ENCODE measurements around the gene SEMA3C.
A peak's percentile ranks its signal among the peaks of the same experiment; 100 is the strongest.

Gene SEMA3C

DNA sequence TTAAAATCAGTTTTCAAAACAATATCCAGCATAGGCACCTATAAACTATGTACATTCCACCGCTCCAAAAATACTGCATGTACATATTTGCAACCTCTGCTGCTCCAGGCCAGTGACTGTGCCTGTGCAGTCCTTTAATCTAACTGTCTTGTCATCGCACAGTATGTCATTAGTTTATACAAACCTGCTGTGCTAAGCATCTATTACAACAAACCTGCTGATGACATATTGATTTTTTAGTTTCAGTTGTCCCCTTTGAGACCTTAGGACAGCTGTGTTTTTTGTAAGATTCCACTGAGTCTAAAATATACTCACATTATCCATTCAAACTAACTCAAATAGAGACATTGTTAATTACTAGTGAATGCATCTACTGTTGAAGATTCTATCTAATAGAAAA lies 33.1 kb downstream of the SEMA3C start:
- no peak for DNase-seq (ENCODE audit: low read depth)

DNA sequence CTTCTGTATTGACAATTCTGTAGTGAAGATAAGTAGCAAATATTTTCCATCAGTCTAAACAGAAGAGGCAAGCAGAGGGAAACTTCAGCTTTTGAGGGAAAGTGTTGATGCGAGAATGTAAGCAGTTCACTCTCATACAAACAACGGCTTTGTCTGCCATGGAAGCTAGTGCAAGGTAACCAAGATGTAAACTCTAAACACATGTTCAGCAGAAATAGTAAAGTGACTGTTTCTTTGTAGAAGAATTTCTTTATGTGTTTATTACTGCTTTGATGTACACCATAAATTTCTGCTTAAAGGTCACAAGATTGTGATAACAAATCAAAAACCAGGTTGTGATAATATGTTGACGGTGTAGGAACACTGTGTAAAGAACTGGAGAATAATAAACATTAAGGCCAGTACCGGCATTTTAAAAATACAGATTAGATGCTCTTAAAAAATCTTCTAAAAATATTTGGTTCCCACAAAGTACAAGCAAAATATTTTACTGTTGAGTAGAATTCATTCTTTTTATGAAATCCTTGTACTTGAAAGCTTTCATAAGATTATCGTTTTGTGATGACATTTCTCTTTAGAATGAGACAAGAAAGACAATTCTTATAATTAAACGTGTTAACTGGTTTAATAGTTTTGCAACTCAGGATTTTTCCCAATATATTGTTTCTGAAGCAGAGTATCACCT lies 34.2 kb downstream of the SEMA3C start:
- DNase-seq (ENCODE audit: low read depth), result no peak

DNA sequence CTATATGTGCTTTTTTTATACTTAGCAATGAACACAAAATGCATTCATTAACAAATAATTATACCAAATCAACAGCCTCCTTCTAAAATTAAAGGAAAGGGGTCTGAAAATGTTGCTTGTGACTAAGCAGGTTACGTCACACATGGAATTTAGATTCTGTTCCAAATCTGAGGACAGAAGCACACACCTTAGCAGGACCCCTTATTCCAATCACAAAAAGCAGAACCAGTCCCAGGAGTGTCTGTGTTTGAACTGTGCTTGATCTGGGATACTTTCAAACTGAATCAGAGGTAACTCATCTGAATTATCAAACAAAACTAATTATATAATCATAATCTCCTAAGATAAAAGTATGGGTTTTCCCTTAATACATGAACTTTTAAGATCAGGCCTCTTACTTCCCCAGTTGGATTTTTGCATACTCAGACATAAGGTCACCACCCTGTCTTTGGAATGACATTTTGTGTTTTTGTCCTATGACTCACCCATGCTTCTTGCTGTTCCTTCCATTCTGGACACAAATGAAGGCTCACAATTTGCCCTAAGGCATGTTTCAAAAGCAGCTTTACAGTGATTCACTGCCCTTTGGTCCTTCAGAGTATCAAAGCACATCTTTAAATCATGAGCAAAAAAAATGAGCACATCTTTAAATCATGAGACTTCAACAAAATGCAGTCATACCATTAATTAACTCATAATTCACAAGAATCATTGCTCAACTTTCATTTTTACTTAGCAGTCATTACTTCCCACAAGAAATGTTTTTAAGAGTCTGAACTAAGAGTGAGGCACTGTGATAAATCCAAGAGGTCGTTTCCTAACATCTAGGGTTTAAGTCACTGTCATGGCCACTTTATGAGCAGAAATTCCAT lies 35.5 kb downstream of the SEMA3C start:
- peak; percentile 97 for DNase-seq (ENCODE audit: low read depth)

DNA sequence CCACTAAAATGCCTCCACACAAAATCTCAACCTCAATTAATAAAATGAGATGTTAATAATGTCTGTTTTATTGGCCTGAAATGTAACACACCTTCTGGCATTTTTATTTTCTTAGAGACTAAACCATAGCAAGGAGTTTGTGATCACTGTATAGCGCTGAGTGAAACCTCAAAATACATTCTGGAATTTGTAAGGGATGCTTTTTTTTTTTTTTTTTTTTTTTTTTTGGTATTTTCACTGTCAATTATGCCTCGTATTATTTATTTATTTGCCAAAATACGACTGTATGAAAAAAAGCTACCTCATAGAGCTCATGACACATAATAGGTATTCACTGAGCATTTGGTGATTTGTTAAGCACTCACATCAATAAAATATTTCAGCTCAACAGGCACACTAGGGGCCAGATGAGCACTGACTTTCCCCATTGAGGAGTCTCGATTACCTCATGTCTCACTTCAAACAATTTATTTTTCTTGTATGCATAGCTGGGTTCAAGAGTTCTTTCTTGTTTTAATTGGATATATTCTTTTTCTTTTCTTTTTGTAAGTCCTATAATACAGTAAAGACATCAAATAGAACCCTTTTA lies 36.5 kb downstream of the SEMA3C start:
- no peak for DNase-seq (ENCODE audit: low read depth)

DNA sequence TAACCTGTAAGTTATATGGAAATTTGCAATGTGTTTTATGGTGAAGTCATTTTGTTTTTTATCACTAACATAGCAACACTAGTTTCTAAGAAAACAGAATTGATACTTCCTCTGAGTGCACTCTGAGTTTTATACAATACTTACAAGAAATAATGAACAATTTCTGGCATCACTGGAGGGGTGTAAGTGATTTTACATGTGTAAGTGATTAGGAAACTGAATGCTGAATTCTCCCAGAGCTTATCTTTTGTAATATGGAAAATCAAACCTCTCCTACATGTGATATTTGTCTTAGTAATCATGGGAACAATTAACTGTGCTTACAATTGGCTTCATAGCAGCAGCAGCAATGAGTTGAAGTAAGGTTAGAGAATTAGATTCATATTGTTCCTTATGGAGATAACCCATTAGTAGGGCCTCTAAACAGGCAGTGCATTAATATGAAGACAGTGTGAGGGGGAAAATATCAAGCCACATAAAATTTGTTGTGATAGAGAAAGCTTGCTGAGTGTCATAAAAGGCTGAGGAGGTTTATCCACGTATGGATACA lies 37.4 kb downstream of the SEMA3C start:
- peak; percentile 24 for DNase-seq (ENCODE audit: low read depth)

DNA sequence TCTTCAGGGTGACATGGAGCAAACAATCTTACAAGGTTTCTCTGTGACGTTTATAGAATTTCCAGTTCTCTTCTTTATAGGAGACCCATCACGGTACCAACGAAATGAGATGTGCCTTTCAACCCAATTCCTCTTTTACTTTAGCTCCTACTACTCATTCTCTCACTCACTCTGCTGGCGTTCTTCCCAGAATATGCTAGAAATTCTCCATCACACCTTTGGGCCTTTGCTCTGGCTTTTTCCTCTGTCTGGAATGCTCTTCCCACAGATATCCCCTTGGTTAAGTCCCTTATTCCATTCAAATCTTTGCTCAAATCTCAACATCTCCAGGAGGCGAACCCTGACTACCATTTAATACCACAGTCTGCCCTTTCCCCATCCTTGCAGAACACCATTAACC lies 39.0 kb downstream of the SEMA3C start:
- DNase-seq (ENCODE audit: low read depth), result no peak

DNA sequence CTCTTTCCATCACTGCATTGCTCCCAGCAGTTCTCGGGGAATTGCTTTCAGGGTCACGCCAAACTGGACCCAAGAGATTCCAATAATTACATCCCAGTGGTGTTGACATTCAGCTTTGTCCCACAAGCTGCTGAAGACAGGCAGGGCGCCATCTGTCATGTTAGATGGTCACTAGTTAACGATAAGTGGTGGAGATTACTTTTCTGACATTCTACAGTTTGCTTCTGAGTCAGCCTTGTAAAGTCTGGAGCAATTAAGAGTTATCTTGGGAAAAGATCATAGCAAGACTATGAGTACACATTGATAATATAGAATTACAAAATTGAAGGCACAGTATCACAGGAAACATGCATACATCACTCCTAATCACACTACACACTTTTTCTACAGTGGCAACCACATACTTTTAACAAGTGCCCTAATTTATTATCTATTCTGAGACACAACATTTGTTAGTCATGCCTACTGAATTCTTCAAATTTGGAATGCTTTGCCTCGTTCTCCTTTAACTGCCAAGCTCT lies 41.9 kb downstream of the SEMA3C start:
- DNase-seq (ENCODE audit: low read depth), result no peak

DNA sequence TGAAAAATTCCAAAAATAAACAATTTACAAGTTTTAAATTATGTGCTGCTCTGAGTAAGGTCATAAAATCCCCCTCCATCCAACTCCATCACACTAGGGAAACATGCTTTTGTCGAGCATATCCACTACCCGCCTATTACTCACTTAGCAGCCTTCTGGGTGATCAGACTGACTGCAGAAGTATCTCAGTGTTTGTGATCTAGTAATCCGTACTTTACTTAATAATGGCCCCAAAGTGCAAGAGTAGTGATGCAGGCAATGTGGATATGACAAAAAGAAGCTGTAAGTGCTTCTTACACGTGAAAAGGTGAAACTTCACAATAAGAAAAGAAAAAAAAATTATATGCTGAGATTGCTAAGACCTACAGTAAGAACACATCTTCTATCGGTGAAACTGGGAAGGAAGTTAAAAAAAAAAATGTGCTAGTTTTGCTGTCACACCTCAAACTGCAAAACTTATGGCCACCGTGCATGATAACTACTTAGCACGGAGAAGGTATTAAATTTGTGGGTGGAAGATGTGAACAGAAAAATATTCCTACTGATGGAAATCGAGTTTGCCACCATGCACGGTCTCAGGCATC lies 43.2 kb downstream of the SEMA3C start:
- no peak for DNase-seq (ENCODE audit: low read depth)

DNA sequence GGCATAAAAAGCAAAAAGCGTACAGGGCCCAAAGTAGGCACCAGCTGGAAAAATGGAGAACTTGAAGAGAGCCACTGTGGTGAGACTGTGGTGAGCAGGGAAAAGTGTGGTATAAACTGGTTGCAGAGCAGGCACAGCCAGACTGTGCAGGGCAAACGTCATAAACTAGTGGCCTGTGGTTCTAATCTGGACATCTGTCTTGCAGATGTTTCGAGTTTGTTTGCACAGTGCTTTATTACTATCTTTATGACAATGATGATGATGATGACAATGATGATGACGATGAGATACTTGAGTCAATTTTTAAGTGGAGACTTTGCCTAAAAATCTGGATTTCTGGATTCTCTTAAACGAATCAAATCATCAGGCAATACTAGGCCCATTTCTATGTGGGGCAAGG lies 45.7 kb downstream of the SEMA3C start:
- no peak for DNase-seq (ENCODE audit: low read depth)

DNA sequence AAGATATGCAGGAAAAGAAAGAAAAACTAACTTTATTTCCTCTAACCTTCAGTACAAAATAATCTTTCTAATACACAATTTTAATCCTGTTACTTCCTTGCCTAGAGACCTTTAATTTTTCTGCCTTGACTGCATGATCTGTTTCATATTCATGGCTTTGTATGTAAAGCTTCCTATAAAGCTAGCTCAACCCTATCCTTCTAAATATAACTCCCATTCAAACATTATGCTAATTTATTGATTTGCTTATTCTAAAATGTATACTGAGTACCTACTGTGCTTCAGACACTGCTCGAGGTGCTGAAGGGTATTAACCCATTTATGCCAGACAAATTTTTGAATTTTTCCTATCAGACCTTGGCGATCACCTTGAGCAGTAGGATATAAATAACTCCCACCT lies 47.6 kb downstream of the SEMA3C start:
- DNase-seq (ENCODE audit: low read depth), result no peak

DNA sequence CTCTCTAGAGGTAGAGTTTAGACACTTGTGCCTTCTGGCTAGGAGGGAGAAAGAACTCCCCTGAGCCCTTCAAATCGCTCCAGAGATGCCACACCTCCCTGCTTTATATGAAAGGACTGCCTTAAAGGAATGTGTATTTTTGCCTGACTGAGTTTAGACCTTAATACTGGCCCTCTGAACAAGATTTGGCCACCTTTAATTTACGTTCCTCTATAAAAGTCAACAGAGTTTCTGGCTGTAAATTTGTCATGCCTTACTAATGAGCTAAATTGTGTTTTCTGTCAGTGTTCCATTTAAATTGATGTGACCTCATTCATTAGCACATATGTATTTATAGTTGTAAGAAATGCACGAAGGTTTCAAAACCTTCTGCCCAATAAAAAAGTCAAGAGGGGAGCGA lies 48.0 kb downstream of the SEMA3C start:
- no peak for DNase-seq (ENCODE audit: low read depth)

DNA sequence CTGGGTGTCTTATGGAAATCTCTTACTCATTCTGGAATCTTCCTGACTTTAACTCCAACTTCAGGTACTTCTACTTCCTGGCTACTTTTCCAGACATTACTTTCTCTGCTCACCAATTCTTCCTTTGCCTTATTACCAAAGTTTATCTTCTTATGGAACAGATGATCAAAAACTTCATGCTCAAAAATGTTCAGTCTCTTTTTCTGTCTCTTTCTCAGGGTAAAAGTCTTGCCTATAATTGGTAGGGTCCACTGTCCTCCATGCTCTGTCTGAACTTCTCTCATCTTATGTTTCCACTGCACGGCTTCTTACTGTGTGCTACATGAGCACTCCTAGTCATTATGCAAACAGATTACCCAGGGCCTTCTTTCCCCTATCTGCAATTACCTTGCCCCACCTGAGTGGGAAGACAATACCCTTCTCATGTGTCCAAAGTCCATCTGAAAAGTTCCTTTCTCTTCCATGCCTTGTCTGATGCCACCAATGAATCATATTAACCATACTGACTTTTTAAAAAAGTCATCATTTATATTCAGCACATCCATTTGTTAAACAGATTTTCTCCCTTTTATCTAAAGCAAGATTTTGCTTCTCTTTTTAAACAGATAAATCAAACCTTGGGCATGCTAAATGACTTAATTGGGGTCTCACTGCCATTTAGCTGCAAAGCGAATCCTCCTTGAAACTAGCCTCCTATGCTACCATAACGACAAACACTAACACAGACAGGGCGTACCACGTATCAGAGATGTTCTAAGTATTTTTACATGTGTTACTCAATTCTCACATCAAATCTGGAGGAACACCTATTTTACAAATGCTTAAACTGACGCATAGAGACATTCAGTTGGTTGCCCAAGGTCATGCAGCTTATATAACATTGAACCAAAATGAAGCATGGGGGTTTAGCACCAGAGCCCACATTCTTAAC lies 48.8 kb downstream of the SEMA3C start:
- DNase-seq (ENCODE audit: low read depth), result no peak

DNA sequence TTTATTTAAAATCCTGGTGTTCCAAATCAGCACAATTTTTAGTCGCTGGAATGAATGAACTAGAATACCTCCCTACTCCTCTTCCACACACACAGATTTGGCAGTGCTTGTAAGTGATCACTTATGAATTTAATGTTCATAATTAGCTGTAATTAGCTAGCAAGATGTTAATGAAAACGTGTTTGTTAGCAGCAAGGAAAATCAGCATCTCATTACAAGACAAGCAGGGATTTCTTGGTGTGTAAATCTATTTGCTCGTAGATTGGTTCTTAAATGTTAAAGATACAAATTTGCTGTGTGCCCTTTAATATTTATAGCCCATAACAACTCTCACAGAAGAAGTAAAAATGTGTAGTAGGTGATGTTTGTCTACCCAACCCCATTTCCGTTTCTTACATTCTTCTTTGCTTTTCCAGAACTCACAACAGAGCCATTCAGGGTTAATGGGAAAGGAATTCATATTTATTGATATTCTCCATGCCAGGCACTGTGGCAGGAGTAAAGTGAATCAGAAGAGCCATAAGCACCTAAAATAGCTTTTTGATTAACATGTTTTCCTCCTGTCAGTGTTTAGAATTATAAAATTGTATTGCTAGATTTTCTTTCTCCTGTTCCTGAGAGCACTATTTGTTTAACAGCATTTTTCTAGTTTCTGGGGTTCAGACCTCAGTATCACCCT lies 49.6 kb downstream of the SEMA3C start:
- no peak for DNase-seq (ENCODE audit: low read depth)

DNA sequence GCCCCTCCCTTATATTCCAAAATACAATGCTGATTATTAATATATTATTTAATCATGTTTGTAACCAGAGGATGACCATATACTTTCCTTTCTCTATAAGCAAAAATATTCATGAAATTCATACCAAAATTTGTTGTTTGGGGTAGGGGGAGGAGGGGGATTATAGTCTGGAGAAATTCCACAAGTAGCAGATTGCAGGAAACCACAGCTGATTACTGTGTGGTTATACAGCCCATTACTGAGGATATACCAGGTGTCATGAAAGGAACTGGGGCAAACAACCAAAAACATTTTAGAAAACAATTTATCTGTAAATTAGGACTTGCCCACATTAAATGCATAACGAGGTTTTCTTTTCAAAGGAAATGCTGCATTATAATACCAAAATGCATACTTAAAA lies 50.3 kb downstream of the SEMA3C start:
- DNase-seq (ENCODE audit: low read depth), result no peak

DNA sequence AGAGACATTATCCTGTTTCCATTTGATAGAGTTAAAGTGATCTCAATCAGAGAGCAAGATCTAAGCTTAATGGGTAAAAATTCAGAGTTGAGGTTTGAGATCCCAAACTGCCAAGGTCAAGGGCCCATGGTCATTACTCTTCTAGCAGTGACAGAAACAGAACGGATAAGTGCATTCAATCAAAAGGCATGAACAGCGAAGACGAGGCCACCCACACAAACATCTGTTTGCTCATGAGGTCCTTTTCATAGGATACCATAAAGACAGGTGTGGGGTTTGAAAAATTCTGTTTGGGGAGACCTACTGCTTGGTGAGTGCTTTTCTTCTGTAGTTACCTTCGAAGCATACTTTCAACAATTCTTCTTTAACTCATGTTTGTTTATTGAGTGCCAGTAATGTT lies 58.3 kb downstream of the SEMA3C start:
- DNase-seq (ENCODE audit: low read depth), result no peak

DNA sequence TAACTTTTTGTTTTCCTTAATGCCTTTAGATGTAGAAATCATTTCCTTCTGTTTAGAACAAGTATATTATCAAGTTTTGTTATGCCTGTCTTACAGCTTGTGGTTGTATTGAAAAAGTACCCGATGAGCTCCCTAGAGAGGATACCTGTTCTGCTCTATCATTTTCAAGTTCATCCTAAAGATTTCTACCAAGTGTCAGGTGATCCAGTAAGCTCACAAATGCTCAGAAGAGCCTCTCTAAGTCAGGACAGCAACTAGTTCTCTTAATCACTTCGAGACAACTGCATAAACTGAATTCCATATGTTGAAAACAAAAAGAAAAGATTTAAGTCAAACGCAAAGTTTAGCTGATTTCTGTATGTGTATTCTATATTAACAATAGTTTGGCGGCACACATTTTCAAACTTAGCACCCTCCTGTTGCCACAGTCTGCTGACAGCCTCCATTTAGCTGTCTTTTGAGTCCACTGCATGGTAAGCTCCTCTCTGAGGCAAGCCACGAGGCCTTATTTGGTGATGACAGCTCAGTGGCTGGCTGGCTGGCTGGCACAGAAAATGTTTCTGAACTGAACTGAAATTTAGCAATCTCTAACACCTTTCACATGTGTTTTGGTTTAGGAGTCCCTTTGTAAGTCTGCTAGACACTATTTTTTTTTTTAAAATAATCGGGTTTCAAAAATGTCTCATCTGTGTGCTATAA lies 59.4 kb downstream of the SEMA3C start:
- peak; percentile 61 for DNase-seq (ENCODE audit: low read depth)

DNA sequence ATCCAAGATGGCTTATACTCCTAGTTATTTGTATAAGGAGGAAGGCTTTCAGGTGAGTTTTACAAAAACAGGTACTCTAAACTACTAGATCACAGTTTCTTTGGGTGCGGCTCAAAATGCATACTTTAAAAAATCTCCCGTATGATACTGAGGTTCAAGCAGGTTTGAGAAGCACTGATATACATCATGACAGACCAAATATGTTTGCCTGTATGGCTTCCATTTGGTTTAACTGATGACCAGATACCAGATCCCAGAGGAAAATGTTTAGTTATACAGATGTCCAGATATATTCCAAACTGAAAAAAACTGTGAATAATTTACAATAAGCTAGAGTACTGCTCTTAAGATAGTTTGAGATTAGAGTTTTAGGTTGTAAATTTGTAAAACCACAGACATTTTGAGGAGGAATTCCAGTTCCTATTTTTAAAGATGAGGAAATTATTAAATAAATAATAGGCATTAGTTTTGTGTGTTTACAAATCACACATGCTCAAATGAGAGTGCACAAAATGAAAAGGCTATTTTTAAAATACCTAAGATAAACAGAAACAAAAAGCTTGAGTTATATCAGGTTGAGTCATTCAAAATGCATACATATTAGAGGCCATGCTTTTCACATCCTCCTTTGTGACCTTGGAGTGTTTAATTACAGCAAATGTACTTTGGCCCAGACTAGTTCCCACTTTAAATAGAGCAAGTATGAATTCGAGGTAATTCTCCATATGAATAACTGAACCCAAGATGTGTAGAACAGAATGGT lies 60.5 kb downstream of the SEMA3C start:
- DNase-seq (ENCODE audit: low read depth), result no peak

DNA sequence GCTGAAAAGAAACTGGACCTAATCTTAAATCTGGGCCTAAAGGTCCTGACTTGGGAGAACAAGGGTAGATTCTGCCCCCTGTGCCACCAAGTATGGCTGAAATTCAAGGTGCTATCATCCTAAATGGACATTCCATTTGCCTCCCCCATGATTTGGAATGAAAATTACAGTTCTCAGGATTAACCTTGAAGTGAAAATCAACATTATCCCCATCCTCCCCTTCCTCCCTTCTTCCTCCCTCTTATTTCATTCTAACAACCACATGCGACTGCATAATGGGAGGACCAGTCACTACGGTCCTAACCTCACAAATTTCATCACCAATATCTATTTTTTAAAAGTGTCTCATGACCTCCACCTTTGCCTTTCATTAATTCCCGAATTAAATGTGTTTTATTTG lies 62.1 kb downstream of the SEMA3C start:
- DNase-seq (ENCODE audit: low read depth), result no peak

DNA sequence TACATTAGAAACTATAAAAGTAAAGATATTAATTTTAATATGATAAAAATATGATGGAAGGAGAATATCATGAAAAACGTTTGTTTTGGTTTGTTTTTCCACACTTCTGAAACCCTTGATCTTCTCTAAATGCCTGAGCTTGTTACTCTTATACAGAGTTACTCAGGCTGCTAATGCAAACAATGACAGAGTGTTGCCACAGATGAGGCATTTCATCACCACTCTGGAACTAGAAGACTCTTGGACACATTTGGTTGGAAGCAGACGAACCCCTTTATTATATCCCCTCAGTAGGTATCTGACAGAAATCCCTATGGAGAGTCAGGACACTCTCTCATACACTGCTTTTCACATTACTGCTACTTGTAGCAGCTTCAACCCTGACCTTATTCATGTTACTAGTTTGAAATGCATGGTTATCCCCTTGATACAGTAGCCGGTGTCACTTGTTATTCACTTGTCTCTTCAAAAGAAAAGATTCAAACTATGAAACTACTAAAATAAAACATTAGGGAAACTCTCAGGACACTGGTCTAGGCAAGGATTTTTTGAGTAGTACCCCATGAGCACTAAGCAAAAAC lies 66.9 kb downstream of the SEMA3C start:
- peak; percentile 34 for DNase-seq (ENCODE audit: low read depth)

All from fibroblast of the conjunctiva (primary cell).